GM18870 (cell line): ENCODE results near the gene KRTAP5-2.

Experiments used
- ATAC-seq: cut with Tn5 transposase; IDR thresholded peaks from one replicate; pipeline ENCODE4 v1.9.1; 2021; ENCODE audit warnings: moderate library complexity; ENCODE audit not compliant: unreplicated experiment

KRTAP5-2 gene

GRCh38 chr11:1568441-1568911 is 29.6 kb downstream of the KRTAP5-2 start:
- ATAC-seq: no peak

GRCh38 chr11:1567721-1568100 is 30.4 kb downstream of the KRTAP5-2 start:
- ATAC-seq: no peak

GRCh38 chr11:1567052-1567720 is 30.9 kb downstream of the KRTAP5-2 start:
- ATAC-seq: no peak

DNA sequence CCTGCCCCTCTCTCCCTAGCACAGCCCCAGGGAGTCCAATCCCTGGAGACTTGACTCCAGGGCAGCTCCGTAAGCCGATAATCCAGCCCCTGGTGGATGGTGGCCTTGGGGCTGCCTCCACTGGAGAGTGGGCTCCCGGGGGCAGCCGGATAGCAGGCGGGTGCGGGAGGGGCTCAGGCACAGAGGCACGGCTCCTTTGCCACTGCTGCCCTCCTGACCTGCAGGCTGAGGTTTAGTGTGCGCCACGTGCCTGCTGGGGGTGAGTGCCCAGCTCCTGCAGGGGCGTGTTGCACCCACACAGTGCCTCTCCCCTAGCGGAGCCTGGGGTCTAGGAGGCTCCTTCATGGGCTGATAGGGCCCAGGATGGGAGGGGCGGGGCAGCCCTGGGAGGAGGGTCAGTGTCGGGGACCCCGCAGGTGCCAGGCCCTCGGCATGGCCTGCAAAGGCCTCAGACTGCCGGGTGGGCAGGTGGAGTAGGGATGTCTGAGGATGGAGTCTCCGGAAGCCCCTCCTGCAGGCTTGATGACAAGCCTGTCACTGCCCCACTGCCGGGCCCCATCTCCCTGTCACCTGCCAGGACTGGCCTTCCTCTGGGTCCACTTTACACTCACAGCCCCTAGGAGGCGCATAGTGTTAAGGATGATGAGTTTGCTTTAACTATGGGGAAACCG is 31.6 kb downstream of the KRTAP5-2 start:
- no peak for ATAC-seq

GRCh38 chr11:1565904-1566247 is 32.2 kb downstream of the KRTAP5-2 start:
- ATAC-seq: no peak

DNA sequence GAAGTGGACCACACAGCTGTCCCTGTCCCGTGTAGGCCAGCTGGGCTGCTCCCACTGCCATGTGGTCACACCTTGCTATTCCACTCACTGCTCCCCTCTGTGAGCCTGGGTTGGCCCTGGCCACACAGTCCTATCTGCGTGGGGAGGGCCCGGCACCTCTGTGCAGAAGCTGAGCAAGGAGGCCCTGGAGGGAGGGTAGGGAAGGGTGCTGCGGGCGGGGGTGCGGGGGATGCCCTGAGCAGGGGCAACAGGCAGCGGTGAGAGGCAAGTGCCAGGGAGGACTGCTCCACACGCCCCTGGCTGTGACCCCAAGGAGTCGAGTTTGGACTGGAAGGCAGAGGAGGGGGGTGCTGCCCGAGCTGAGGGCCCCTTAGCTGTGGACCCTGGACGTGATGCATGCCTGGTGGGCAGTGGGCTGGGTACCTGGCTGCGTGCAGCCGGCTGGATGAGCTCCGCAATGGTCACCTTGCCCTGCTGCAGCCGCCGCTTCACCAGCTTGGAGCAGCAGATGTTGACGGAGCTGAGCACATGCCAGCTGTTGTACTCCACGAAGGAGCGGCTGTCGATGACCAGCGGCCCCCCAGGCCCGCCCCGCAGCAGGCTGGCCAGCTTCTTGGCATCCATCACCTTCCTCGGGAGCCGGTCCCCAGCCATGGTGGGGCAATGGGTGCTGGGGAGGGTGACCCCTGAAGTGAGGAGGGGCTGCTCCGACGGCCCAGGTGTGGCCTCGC is 32.8 kb downstream of the KRTAP5-2 start:
- ATAC-seq: no peak

DNA sequence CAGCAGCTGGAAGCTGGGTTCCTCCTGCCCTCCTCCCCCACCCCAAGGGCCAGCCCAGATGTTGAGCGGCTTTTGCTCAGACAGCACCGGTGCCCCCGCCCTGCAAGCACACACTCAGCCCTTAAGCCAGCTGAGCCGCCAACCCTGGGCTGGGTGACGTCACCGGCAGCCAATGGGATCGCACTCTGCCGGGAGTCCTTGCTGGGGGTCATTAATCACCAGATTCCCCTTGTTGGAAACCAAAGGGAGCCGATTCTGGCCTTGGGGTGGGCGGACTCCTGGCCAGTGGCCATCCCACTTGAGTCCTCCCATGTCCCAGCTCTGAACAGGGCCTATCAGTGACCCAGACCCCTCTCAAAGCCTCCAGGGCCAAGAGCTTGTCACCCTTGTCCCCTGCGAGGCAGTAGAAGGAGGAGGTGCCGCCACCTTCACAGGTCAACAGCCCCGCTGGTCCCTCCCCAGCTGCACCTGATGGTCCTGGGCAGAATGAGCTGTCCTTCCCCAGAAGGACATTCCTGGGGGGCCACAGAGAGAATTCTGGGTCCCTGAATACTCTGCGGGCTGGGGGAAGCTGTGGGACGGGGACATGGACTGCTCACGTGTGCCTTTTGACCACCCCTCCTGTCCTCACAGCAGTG is 33.4 kb downstream of the KRTAP5-2 start:
- no peak for ATAC-seq

DNA sequence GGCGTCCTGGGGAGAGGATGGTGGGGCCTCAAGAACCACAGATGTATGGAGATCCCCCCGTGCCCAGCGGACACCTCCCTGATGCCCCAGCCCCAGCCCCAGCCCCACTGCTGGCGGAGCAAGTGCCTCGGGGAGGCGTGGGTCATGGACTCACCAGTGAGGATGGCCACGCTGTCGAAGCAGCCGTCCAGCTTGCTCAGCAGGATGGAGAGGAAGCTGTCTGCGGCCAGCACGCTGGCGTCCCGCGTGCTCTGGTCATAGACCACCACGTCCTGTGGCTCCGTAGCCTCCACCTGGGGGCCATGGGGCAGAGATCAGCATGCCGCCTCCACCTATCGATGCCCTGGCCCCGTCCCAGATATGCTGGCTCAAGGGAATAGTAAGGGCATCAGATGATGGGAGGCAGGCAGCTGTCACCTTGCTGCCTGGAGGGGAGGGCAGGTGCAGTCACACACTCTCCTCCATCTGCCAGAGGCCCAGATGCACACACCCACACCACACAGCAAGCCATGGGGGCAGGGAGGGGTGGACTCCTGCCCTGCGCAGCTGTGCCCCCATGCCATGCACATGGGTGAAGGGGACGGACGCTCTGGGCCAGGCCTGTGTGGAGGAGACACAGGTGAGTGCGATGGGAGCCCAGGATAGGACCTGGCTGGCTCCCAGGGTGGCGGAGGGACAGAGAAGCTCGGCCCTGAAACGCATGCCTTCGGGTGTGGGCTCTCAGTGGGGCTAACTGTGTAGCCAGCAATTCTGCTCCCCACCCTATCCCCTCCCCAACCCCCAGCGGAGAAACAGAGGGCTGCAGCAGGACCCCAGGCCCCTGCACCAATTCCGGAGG is 34.2 kb downstream of the KRTAP5-2 start:
- no peak for ATAC-seq

DNA sequence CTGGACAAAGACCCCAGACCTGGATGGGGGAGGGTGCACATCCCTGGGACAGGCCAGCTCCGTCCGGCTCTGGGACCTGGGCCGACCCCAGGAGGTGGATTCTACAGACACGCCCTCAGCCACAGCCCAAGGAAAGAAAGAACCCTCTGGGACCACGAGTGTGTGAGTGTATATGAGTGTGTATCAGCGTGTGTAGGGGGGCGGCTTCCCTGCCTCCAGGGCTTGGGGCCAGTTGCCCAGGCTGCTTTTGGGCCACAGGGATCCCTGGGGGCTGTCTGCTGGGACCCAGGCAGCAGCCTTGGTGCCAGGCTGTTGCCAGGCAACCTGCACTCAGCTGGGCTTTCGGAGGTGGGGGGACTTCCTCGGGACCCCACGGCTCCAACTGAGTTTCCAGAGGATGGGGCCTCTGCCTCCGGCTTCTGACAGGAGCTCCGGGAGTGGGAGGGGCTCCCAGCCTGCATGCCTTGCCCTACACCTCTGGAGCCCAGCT is 34.9 kb downstream of the KRTAP5-2 start:
- ATAC-seq: no peak

DNA sequence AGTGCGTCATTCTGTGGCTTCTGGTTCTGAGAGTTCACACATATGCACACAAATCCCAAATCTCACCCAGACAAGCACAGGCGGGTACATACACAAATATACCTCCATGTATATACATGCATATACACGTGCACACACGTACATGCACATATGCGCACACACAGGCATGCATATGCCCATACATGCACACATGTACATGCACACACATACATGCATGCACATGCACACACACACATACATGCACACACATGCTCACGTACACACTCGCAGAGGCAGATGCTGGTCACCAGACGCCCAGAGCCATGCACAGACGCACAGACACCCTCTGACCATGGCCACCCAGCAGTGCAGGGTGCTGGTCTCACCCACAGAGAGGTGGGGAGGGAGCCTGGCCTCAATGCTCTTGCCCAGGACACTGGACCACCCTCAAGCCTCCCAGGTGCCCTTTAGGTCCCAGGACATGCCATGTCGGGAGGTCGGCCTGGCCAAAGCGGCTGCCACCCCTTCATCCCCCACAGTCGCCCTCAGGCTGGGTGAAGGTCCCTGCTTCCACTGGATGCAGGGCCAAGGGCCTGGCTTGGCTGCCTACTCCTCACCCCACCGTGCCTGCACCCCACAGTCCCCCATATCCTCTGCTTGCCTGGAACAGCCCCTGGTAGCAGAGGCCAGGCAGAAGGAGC is 35.5 kb downstream of the KRTAP5-2 start:
- no peak for ATAC-seq

GRCh38 chr11:1561955-1562354 is 36.1 kb downstream of the KRTAP5-2 start:
- no peak for ATAC-seq

- no peak for ATAC-seq
Observed at GRCh38 chr11:1561266-1561665, 36.8 kb downstream of the KRTAP5-2 start.

- ATAC-seq: no peak
Observed at GRCh38 chr11:1560649-1561251, 37.3 kb downstream of the KRTAP5-2 start.

GRCh38 chr11:1560002-1560648 is 38.0 kb downstream of the KRTAP5-2 start:
- ATAC-seq: no peak

- ATAC-seq: no peak
Observed at GRCh38 chr11:1559111-1559951, 38.8 kb downstream of the KRTAP5-2 start.

GRCh38 chr11:1558775-1559110 is 39.4 kb downstream of the KRTAP5-2 start:
- no peak for ATAC-seq

DNA sequence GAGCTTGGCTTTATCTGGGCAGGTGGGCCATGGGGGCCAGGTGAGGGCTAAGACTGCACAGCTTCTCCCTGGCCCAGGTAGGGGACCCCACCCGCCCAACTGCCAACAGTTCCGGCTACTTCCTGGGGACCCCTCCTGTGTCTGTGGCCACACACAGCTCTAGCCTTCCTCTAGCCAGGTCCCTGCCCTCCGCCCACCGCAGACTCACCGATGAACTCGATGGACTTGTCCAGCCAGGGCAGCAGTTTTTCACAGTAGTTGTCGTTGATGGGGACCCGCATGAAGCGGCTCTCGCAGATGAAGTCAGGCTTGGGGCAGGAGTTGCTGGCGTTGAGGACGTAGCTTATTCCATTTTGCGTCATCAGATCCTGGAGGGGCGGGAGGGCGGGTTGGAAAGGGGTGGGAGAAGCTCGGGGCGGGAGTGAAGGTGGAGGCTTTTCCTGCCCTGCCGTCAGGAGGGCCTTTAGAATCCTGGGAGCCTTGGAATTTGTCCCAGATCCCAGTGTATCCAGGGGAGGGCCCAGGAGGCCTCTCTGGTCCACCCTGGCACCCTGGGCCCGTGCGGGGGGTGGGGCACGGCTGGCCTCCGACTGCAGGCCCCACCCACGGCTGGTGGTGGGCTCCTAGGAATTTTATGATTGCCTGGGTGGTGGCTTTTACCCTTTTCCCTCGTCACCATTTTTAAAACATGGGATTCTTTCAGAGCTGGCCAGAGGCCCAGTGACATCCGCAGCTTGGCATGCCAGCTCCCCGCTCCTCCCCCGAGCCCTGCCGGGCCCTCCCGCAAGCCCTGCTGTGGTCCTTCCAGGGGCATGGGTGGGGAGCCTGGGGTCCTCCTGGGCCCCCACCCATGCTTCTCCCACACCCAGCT is 40.0 kb downstream of the KRTAP5-2 start:
- ATAC-seq: no peak
